Neural cell (in vitro differentiated cells): ENCODE results near the gene PTPRR. TPM values are rescaled to one million over a fixed set of nuclear protein-coding genes. Genes with fewer than 3 reads are reported as not detected.

Experiments used
- H2AFZ ChIP-seq: fragments of 200-600, 300-800 bp; sonication (generic), shearing (Covaris generic); 2 replicates; pipeline ENCODE4 v1.6.0; 2014; ENCODE audit warnings: low read depth, mild to moderate bottlenecking, antibody characterized with exemption, low read length, moderate library complexity
- H3F3A ChIP-seq: fragments of 200-600 bp; shearing (Covaris generic); 2 replicates; pipeline ENCODE4 v1.6.1; 2016; ENCODE audit warnings: mild to moderate bottlenecking, moderate library complexity, mixed read lengths, antibody characterized with exemption, low read length; ENCODE audit not compliant: insufficient read depth, poor library complexity, severe bottlenecking
- H3K27ac ChIP-seq: fragments of 200-600, 300-800 bp; sonication (generic), shearing (Covaris generic); 2 replicates; pipeline ENCODE4 v1.5.1; 2014; ENCODE audit warnings: mild to moderate bottlenecking, low read length, moderate library complexity
- H3K27me3 ChIP-seq: fragments of 300-800, 200-600 bp; sonication (generic), shearing (Covaris generic); 2 replicates; pipeline ENCODE4 v1.6.0; 2014; ENCODE audit warnings: mild to moderate bottlenecking, low read depth, low read length, moderate library complexity; ENCODE audit not compliant: insufficient read depth
- H3K36me3 ChIP-seq: fragments of 300-800, 200-600 bp; sonication (generic), shearing (Covaris generic); 2 replicates; pipeline ENCODE4 v1.5.1; 2014; ENCODE audit warnings: mild to moderate bottlenecking, antibody characterized with exemption, low read length, moderate library complexity; ENCODE audit not compliant: insufficient read depth
- H3K4me2 ChIP-seq: fragments of 300-800, 200-600 bp; sonication (generic), shearing (Covaris generic); 2 replicates; pipeline ENCODE4 v1.6.0; 2014; ENCODE audit warnings: mild to moderate bottlenecking, low read length
- H3K4me3 ChIP-seq: fragments of 300-800, 200-600 bp; sonication (generic), shearing (Covaris generic); 2 replicates; pipeline ENCODE4 v1.5.1; 2014; ENCODE audit warnings: mild to moderate bottlenecking, low read length, moderate library complexity
- H3K79me2 ChIP-seq: fragments of 200-600 bp; shearing (Covaris generic); replicated peaks from 2 replicates; pipeline ENCODE4 v1.6.0; 2014; ENCODE audit warnings: mild to moderate bottlenecking, low read length, moderate library complexity; ENCODE audit not compliant: insufficient read depth
- H3K9ac ChIP-seq: fragments of 300-800, 200-600 bp; sonication (generic), shearing (Covaris generic); 2 replicates; pipeline ENCODE4 v1.6.1; 2016; ENCODE audit warnings: mild to moderate bottlenecking, low read length, mixed read lengths
- H3K9me2 ChIP-seq: fragments of 200-600 bp; shearing (Covaris generic); 2 replicates; pipeline ENCODE4 v1.6.1; 2016; ENCODE audit warnings: mild to moderate bottlenecking, low read length, mixed read lengths; ENCODE audit not compliant: insufficient read depth
- H3K9me3 ChIP-seq: fragments of 200-600, 300-800 bp; sonication (generic), shearing (Covaris generic); 2 replicates; pipeline ENCODE4 v1.6.1; 2016; ENCODE audit warnings: mild to moderate bottlenecking, mixed run types, low read length, moderate library complexity, mixed read lengths
- H4K20me1 ChIP-seq: fragments of 200-600 bp; shearing (Covaris generic); 2 replicates; pipeline ENCODE4 v1.6.1; 2016; ENCODE audit warnings: mild to moderate bottlenecking, mixed run types; ENCODE audit not compliant: insufficient read depth
- CTCF ChIP-seq: fragments of 450-650 bp; IDR thresholded peaks from 2 replicates; pipeline ENCODE4 v1.5.1; 2014; ENCODE audit warnings: antibody characterized with exemption, mild to moderate bottlenecking, moderate library complexity; ENCODE audit not compliant: poor library complexity, severe bottlenecking
- EP300 ChIP-seq: fragments of 450-650 bp; conservative IDR thresholded peaks from 2 replicates; pipeline ENCODE4 v1.6.1; 2014; ENCODE audit warnings: antibody characterized with exemption, mild to moderate bottlenecking, moderate library complexity; ENCODE audit not compliant: poor library complexity, severe bottlenecking
- EZH2 ChIP-seq: fragments of 200-600, 300-800 bp; shearing (Covaris generic), sonication (generic); IDR thresholded peaks from 2 replicates; pipeline ENCODE4 v1.6.1; 2014; ENCODE audit warnings: antibody characterized with exemption, low read length, borderline replicate concordance, mild to moderate bottlenecking; ENCODE audit not compliant: insufficient read depth, poor library complexity, severe bottlenecking
- MXI1 ChIP-seq: fragments of 450-650 bp; conservative IDR thresholded peaks from 2 replicates; pipeline ENCODE4 v1.6.1; 2014; ENCODE audit warnings: antibody characterized with exemption, mild to moderate bottlenecking; ENCODE audit not compliant: poor library complexity, severe bottlenecking
- POLR2AphosphoS5 ChIP-seq: IDR thresholded peaks from 2 replicates; pipeline ENCODE4 v1.6.1; 2012
- RAD21 ChIP-seq: fragments of 450-650 bp; conservative IDR thresholded peaks from 2 replicates; pipeline ENCODE4 v1.6.1; 2014; ENCODE audit warnings: antibody characterized with exemption, mild to moderate bottlenecking, moderate library complexity
- SMC3 ChIP-seq: fragments of 450-650 bp; conservative IDR thresholded peaks from 2 replicates; pipeline ENCODE4 v1.6.1; 2014; ENCODE audit warnings: antibody characterized with exemption, mild to moderate bottlenecking, moderate library complexity; ENCODE audit not compliant: poor library complexity
- TAF1 ChIP-seq: IDR thresholded peaks from 2 replicates; pipeline ENCODE4 v1.6.1; 2012; ENCODE audit warnings: low read depth
- polyA plus RNA-seq: library from polyadenylated mRNA; depleted of rRNA; stranded (reverse); fragments of >200 nt; gene quantifications from 2 replicates; pipeline ENCODE4 v1.2.3, GENCODE V29; 2014
- TF ChIP-seq, protein P1 (sequence below): IDR thresholded peaks from 2 replicates; pipeline ENCODE4 v1.6.1; 2012; ENCODE audit warnings: borderline replicate concordance

PTPRR gene
- polyA plus RNA-seq, 1 donor from 2014 or later: 2.2 TPM

DNA sequence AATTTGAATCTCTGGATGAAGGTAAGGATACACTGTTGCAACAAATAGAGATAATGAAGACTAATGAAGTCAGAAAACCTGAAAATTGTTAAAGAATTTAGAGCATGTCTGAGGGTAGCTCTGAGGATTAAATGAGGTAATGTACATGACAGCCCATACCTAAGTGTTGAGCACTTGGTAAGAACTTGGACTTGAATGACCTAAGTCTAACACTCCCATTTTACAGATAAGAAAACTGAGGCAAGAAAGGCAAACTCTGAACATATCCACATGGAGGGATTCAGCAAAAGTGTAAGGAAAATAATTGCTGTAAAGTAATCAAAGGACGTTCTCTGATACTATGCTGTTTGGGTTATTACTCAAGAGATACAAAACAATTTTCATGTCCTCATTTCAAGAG is 312.4 kb downstream of the PTPRR start:
- H2AFZ ChIP-seq: no peak overlapping the region
- no peaks in the 10 kb centered on the region for H3K9me3 ChIP-seq
- no peak overlapping the region for H3K4me3 ChIP-seq
- no peaks in the 10 kb centered on the region for H3K79me2 ChIP-seq
- H3K27me3 ChIP-seq: peaks cover 24% of the 10 kb centered on the region
- TF ChIP-seq POLR2AphosphoS5 (no peak), MXI1 (no peak), CTCF (no peak), SMC3 (no peak), TAF1 (no peak), EP300 (no peak), RAD21 (no peak), EZH2 (no peak)
- TF ChIP-seq, protein P1, sequence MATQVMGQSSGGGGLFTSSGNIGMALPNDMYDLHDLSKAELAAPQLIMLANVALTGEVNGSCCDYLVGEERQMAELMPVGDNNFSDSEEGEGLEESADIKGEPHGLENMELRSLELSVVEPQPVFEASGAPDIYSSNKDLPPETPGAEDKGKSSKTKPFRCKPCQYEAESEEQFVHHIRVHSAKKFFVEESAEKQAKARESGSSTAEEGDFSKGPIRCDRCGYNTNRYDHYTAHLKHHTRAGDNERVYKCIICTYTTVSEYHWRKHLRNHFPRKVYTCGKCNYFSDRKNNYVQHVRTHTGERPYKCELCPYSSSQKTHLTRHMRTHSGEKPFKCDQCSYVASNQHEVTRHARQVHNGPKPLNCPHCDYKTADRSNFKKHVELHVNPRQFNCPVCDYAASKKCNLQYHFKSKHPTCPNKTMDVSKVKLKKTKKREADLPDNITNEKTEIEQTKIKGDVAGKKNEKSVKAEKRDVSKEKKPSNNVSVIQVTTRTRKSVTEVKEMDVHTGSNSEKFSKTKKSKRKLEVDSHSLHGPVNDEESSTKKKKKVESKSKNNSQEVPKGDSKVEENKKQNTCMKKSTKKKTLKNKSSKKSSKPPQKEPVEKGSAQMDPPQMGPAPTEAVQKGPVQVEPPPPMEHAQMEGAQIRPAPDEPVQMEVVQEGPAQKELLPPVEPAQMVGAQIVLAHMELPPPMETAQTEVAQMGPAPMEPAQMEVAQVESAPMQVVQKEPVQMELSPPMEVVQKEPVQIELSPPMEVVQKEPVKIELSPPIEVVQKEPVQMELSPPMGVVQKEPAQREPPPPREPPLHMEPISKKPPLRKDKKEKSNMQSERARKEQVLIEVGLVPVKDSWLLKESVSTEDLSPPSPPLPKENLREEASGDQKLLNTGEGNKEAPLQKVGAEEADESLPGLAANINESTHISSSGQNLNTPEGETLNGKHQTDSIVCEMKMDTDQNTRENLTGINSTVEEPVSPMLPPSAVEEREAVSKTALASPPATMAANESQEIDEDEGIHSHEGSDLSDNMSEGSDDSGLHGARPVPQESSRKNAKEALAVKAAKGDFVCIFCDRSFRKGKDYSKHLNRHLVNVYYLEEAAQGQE: no peak
- no peaks in the 10 kb centered on the region for H3F3A ChIP-seq
- H3K4me2 ChIP-seq: no peak overlapping the region
- H3K9ac ChIP-seq: no peak overlapping the region
- H3K9me2 ChIP-seq: no peaks in the 10 kb centered on the region
- H3K27ac ChIP-seq: no peak overlapping the region
- H4K20me1 ChIP-seq: no peaks in the 10 kb centered on the region
- H3K36me3 ChIP-seq: no peaks in the 10 kb centered on the region

DNA sequence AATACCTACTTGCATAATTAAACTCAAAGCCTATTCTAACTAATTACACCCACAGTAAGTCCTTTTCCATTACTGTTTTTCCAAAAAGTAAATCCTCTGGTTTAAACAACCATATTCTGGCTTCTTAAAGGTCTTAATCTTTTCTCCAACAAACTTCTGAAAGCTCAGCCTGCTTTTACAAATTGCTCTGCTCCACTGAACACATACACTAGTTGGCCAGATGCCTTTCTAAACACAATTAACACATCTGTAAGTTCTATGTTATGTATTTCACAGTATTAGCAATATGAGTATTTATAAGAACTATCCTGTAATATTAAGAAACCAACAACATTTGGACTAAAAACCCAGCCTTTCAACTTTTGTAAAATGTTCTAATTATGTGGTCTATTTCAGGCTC is 313.4 kb downstream of the PTPRR start:
- Histone ChIP-seq H3K27me3 (peaks cover 24% of the 10 kb centered on the region), H3K4me2 (no peak overlapping the region), H2AFZ (no peak overlapping the region), H3K4me3 (no peak overlapping the region), H3K9me2 (no peaks in the 10 kb centered on the region), H3K36me3 (no peaks in the 10 kb centered on the region), H4K20me1 (no peaks in the 10 kb centered on the region), H3K79me2 (no peaks in the 10 kb centered on the region), H3K9ac (no peak overlapping the region), H3F3A (no peaks in the 10 kb centered on the region), H3K27ac (no peak overlapping the region), H3K9me3 (no peaks in the 10 kb centered on the region)
- no peak for TF ChIP-seq TAF1
- no peak for TF ChIP-seq RAD21
- TF ChIP-seq, protein P1: no peak
- no peak for TF ChIP-seq CTCF
- no peak for TF ChIP-seq EZH2
- TF ChIP-seq POLR2AphosphoS5: no peak
- TF ChIP-seq MXI1: no peak
- no peak for TF ChIP-seq EP300
- no peak for TF ChIP-seq SMC3
